Measurements from ENCODE around the gene IP6K2. TPM values are rescaled to one million over a fixed set of nuclear protein-coding genes. Genes with fewer than 3 reads are reported as not detected.

Gene IP6K2
- total RNA-seq, 4 donors from 2014 or later, result 97.6 to 211 (median 163) TPM

- Histone ChIP-seq H3K36me3 (peaks cover 0 to 36% (median 0%) of the 10 kb centered on the region in 3 donors), H3K27me3 (no peaks in the 10 kb centered on the region), H3K9me3 (no peaks in the 10 kb centered on the region), H3K4me3 (no peak overlapping the region), H3K27ac (no peak overlapping the region), H3K4me1 (no peaks in the 10 kb centered on the region)
- no peak for DNase-seq
- TF ChIP-seq, protein P1, sequence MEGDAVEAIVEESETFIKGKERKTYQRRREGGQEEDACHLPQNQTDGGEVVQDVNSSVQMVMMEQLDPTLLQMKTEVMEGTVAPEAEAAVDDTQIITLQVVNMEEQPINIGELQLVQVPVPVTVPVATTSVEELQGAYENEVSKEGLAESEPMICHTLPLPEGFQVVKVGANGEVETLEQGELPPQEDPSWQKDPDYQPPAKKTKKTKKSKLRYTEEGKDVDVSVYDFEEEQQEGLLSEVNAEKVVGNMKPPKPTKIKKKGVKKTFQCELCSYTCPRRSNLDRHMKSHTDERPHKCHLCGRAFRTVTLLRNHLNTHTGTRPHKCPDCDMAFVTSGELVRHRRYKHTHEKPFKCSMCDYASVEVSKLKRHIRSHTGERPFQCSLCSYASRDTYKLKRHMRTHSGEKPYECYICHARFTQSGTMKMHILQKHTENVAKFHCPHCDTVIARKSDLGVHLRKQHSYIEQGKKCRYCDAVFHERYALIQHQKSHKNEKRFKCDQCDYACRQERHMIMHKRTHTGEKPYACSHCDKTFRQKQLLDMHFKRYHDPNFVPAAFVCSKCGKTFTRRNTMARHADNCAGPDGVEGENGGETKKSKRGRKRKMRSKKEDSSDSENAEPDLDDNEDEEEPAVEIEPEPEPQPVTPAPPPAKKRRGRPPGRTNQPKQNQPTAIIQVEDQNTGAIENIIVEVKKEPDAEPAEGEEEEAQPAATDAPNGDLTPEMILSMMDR (IDR thresholded peaks at IDR 0.05), result no peak
- TF ChIP-seq POLR2A (IDR thresholded peaks at IDR 0.05), result no peak
Observed at GRCh38 chr3:48756640-48757039, 39.6 kb upstream of the IP6K2 start.

- no peaks in the 10 kb centered on the region for H3K9me3 ChIP-seq
- H3K27me3 ChIP-seq, result no peaks in the 10 kb centered on the region
- DNase-seq, result no peak
- H3K27ac ChIP-seq, result no peak overlapping the region
- TF ChIP-seq POLR2A (IDR thresholded peaks at IDR 0.05), result no peak
- TF ChIP-seq, protein P1 (IDR thresholded peaks at IDR 0.05), result no peak
- H3K4me1 ChIP-seq, result no peaks in the 10 kb centered on the region
- H3K4me3 ChIP-seq, result no peak overlapping the region
- H3K36me3 ChIP-seq, result peaks cover 0 to 44% (median 0%) of the 10 kb centered on the region in 3 donors
Observed at GRCh38 chr3:48750856-48751255, 33.8 kb upstream of the IP6K2 start.

- Histone ChIP-seq H3K4me3 (no peak overlapping the region), H3K4me1 (no peaks in the 10 kb centered on the region), H3K9me3 (no peaks in the 10 kb centered on the region), H3K27ac (no peak overlapping the region), H3K36me3 (peaks cover 0 to 41% (median 0%) of the 10 kb centered on the region in 3 donors), H3K27me3 (no peaks in the 10 kb centered on the region)
- no peak for DNase-seq
- TF ChIP-seq POLR2A (IDR thresholded peaks at IDR 0.05), result no peak
- TF ChIP-seq, protein P1 (IDR thresholded peaks at IDR 0.05), result no peak
Observed at GRCh38 chr3:48748754-48749153, 31.7 kb upstream of the IP6K2 start.

- Histone ChIP-seq H3K4me1 (no peaks in the 10 kb centered on the region), H3K9me3 (no peaks in the 10 kb centered on the region), H3K4me3 (no peak overlapping the region), H3K27me3 (no peaks in the 10 kb centered on the region), H3K27ac (peak overlapping the region in 1 of 4 donors; percentile 41), H3K36me3 (peaks cover 0 to 41% (median 0%) of the 10 kb centered on the region in 3 donors)
- no peak for TF ChIP-seq POLR2A (IDR thresholded peaks at IDR 0.05)
- TF ChIP-seq, protein P1 (IDR thresholded peaks at IDR 0.05), result no peak
- no peak for DNase-seq
Observed at GRCh38 chr3:48747706-48748105, 30.7 kb upstream of the IP6K2 start.

- Histone ChIP-seq H3K27ac (peak overlapping the region in 1 of 4 donors; percentile 41), H3K9me3 (no peaks in the 10 kb centered on the region), H3K4me3 (no peak overlapping the region), H3K36me3 (peaks cover 0 to 35% (median 0%) of the 10 kb centered on the region in 3 donors), H3K27me3 (no peaks in the 10 kb centered on the region), H3K4me1 (no peaks in the 10 kb centered on the region)
- DNase-seq, result no peak
- no peak for TF ChIP-seq POLR2A (IDR thresholded peaks at IDR 0.05)
- TF ChIP-seq, protein P1 (IDR thresholded peaks at IDR 0.05), result no peak
Observed at GRCh38 chr3:48747015-48747615, 30.1 kb upstream of the IP6K2 start.
